Transverse colon (tissue), 4 donors: ENCODE data around the gene CD163.

ENCODE experiments used
- EP300 ChIP-seq: sonication (generic); formaldehyde crosslinking; IDR thresholded peaks from one replicate; pipeline ENCODE4 v1.6.1; 2017; ENCODE audit warnings: antibody characterized with exemption, low read depth
- POLR2A ChIP-seq: fragments of 450-650 bp; IDR thresholded peaks from one replicate; pipeline ENCODE4 v1.6.1; 2016; ENCODE audit warnings: antibody characterized with exemption, mild to moderate bottlenecking, moderate library complexity
- POLR2AphosphoS5 ChIP-seq, 3 donors: sonication (generic); formaldehyde crosslinking; IDR thresholded peaks; one replicate each; pipeline ENCODE4 v1.6.1; 2016; ENCODE audit warnings: antibody characterized with exemption in 3 of 3
- TF ChIP-seq, protein P1 (sequence below), 5 experiments: fragments of 200-600 bp in 3 of 5; fragments of 450-650 bp in 2 of 5; sonication (generic) in 3 of 5; IDR thresholded peaks; 1 replicate in 2 of 5; 2 replicates in 3 of 5; pipeline ENCODE4 v1.5.1; 2016 to 2017; ENCODE audit warnings: antibody characterized with exemption in 5 of 5, inconsistent platforms in 3 of 5, mild to moderate bottlenecking in 2 of 5, moderate library complexity in 1 of 5

DNA sequence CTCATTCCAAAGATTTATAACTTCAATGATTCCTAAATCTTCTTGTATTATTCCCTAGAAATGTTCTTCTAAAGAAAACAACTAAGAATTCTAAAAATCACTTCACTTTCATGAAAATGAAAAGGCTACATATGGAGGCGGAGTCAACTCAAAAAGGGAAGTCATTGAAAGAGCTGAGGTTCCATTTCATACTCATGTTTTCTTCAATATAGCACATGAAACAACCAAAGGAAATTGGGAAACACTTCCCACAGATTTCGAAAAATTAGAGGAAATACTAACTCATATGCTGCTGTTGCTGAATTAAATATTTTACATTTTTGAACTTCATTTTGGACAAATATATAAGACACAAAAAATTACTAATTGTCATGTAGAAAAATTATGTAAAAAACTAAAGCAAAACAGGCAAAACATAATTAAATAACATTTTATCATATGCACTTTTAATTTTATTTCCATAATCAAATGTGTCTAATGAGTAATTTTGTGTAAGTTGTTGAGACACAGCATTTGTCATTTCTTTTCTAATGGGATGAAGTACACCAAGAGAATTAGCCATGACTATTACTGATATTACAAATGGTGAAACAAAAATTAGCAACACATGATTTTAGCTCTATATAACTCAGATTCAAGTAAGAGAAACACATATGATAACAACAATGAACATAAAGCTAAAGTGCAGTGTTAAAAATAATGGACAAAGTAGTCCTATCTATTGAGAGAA lies at the start of gene CD163:
- TF ChIP-seq POLR2AphosphoS5 (IDR thresholded peaks at IDR 0.05) (peak in 1 of 3 donors; percentile 25), POLR2A (no peak), EP300 (no peak)
- TF ChIP-seq, protein P1, sequence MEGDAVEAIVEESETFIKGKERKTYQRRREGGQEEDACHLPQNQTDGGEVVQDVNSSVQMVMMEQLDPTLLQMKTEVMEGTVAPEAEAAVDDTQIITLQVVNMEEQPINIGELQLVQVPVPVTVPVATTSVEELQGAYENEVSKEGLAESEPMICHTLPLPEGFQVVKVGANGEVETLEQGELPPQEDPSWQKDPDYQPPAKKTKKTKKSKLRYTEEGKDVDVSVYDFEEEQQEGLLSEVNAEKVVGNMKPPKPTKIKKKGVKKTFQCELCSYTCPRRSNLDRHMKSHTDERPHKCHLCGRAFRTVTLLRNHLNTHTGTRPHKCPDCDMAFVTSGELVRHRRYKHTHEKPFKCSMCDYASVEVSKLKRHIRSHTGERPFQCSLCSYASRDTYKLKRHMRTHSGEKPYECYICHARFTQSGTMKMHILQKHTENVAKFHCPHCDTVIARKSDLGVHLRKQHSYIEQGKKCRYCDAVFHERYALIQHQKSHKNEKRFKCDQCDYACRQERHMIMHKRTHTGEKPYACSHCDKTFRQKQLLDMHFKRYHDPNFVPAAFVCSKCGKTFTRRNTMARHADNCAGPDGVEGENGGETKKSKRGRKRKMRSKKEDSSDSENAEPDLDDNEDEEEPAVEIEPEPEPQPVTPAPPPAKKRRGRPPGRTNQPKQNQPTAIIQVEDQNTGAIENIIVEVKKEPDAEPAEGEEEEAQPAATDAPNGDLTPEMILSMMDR (IDR thresholded peaks at IDR 0.05): no peak
